Left renal pelvis (tissue), 4 donors: ENCODE results near the gene UBE2E1. TPM values are rescaled to one million over a fixed set of nuclear protein-coding genes. Genes with fewer than 3 reads are reported as not detected.

Source experiments
- DNase-seq, 4 donors: peaks; one replicate each; pipeline ENCODE4 v3.0.0-alpha.2; 2013; ENCODE audit warnings: low read depth in 4 of 4, low spot score in 3 of 4
- polyA plus RNA-seq, 4 donors: library from polyadenylated mRNA; unstranded; fragments of 120-200 nt; gene quantifications; one replicate each; pipeline ENCODE4 v1.2.1, GENCODE V29; 2013; ENCODE audit not compliant: insufficient read length in 4 of 4

UBE2E1 gene
- polyA plus RNA-seq, 4 donors, result 135 to 173 (median 154) TPM

GRCh38 chr3:23793528-23794134 lies 12.1 kb upstream of the UBE2E1 start:
- DNase-seq, result no peak

- no peak for DNase-seq
These were observed 10.7 kb upstream of the UBE2E1 start for GRCh38 chr3:23795096-23795495.

GRCh38 chr3:23796518-23796917 lies 9.2 kb upstream of the UBE2E1 start:
- DNase-seq, result no peak

- DNase-seq, result no peak
These were observed 8.3 kb upstream of the UBE2E1 start for GRCh38 chr3:23797491-23797890.

GRCh38 chr3:23798456-23798855 lies 7.3 kb upstream of the UBE2E1 start:
- no peak for DNase-seq

- no peak for DNase-seq
These were observed 6.9 kb upstream of the UBE2E1 start for GRCh38 chr3:23798876-23799275.

- DNase-seq, result no peak
These were observed 5.0 kb upstream of the UBE2E1 start for GRCh38 chr3:23800731-23801130.

GRCh38 chr3:23804441-23805209 lies 1.1 kb upstream of the UBE2E1 start:
- no peak for DNase-seq

GRCh38 chr3:23805210-23805632 lies 534 bp upstream of the UBE2E1 start:
- no peak for DNase-seq

- DNase-seq, result no peak
These were observed 1.0 kb downstream of the UBE2E1 start for GRCh38 chr3:23806534-23807423.

- no peak for DNase-seq
These were observed 1.8 kb downstream of the UBE2E1 start for GRCh38 chr3:23807424-23808015.

- no peak for DNase-seq
These were observed 2.8 kb downstream of the UBE2E1 start for GRCh38 chr3:23808525-23808924.

GRCh38 chr3:23809294-23809693 lies 3.5 kb downstream of the UBE2E1 start:
- no peak for DNase-seq

GRCh38 chr3:23809840-23810342 lies 4.1 kb downstream of the UBE2E1 start:
- DNase-seq, result no peak

GRCh38 chr3:23810343-23811184 lies 4.8 kb downstream of the UBE2E1 start:
- DNase-seq, result no peak

GRCh38 chr3:23811185-23811527 lies 5.4 kb downstream of the UBE2E1 start:
- DNase-seq, result no peak

GRCh38 chr3:23811919-23812318 lies 6.2 kb downstream of the UBE2E1 start:
- DNase-seq, result no peak

GRCh38 chr3:23815879-23816278 lies 10.1 kb downstream of the UBE2E1 start:
- no peak for DNase-seq

- no peak for DNase-seq
These were observed 11.0 kb downstream of the UBE2E1 start for GRCh38 chr3:23816721-23817120.
